ENCODE measurements around the gene TRAF4. TPM values are rescaled to one million over a fixed set of nuclear protein-coding genes. Genes with fewer than 3 reads are reported as not detected.
"Not testable (repeated sequence)": the region's sequence is repeated elsewhere in the genome, so short reads cannot be mapped to it uniquely, and the experiment has no call there.

TRAF4 gene
- total RNA-seq, 1 donor from 2014 or later = 42.8 TPM

GRCh38 chr17:28765038-28765437 is 21.2 kb downstream of the TRAF4 start:
- no peak for DNase-seq (ENCODE audit: extremely low read depth, low read depth, low spot score)

- DNase-seq (ENCODE audit: extremely low read depth, low read depth, low spot score) = no peak
Measured at GRCh38 chr17:28773736-28774135, 29.9 kb downstream of the TRAF4 start.

DNA sequence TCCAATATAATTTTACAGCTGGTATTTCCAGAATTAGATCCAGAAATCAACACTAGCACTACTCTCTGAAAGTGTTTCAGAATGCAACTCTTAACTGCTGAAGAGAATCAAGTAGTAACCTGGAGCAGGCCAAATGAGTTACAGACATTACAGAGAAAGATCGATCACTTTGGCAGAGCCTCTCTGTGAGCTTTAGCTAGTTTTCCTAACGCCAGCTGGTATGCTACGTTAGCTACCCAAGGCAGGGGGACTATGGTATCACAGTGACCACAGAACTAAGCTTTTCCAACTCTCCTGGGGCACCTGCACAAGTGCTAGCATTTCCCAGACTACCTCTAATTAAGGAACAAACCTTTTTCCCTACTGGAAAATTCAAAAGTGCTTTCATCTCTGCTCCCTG is 30.4 kb downstream of the TRAF4 start:
- DNase-seq (ENCODE audit: extremely low read depth, low read depth, low spot score) = no peak

GRCh38 chr17:28777178-28777577 is 33.4 kb downstream of the TRAF4 start:
- DNase-seq (ENCODE audit: extremely low read depth, low read depth, low spot score) = no peak

GRCh38 chr17:28779601-28780000 is 35.8 kb downstream of the TRAF4 start:
- not testable (repeated sequence) for DNase-seq (ENCODE audit: extremely low read depth, low read depth, low spot score)

DNA sequence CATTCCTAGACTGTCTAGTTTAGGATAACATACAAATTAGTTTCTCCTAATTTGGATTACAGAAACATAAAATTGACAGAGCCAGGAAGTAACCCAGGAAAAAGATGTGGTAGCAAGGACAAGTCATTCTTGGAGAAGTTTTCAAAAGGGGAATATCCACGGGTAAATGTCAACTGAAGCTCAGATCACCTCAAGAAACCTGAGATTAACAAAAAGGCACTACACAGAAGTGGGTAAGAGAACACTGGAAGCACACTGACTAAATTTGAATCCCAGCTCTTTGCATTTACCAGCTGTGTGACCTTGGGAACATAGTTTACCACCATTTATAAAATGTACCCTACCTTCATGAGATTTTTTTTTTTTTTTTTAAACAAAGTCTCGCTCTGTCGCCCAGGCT is 39.4 kb downstream of the TRAF4 start:
- DNase-seq (ENCODE audit: extremely low read depth, low read depth, low spot score) = no peak

DNA sequence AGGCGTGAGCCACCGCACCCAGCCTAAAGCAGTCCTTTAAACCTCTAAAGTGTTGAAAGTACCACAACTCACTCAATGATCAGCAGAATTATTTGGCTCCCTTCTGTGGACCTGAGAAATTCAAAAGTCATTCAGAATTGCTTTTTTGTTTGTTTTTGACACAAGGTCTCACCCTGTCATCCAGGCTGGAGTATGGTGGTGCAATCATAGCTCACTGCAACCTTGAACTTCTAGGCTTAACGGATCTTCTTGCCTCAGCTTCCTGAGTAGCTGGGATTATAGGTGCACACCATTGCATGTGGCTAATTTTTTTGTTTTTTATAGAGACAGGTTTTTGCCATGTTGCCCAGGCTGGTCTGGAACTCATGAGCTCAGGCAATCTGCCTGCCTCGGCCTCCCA is 44.3 kb downstream of the TRAF4 start:
- no peak for DNase-seq (ENCODE audit: extremely low read depth, low read depth, low spot score)

- DNase-seq (ENCODE audit: extremely low read depth, low read depth, low spot score) = no peak
Measured at GRCh38 chr17:28792877-28793661, 49.3 kb downstream of the TRAF4 start.

DNA sequence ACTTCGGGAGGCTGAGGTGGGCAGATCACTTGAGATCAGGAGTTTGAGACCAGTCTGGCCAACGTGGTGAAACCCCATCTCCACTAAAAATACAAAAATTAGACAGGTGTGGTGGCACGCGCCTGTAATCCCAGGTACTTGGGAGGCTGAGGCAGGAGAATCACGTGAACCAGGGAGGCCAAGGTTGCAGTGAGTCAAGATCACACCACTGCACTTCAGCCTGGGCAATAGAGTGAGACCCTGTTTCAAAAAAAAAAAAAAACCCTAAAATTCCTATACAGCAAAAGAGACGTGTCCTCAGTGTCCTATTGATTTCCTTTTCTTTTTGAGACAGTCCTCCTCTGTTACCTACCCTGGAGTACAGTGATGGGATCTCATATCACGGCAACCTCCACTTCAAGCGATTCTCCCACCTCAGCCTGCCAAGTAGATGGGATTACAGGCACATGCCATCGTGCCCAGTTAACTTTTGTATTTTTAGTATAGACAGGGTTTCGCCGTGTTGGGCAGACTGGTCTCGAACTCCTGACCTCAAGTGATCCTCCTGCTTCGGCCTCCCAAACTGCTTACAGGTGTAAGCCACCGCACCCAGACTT is 51.1 kb downstream of the TRAF4 start:
- DNase-seq (ENCODE audit: extremely low read depth, low read depth, low spot score) = not testable (repeated sequence)

DNA sequence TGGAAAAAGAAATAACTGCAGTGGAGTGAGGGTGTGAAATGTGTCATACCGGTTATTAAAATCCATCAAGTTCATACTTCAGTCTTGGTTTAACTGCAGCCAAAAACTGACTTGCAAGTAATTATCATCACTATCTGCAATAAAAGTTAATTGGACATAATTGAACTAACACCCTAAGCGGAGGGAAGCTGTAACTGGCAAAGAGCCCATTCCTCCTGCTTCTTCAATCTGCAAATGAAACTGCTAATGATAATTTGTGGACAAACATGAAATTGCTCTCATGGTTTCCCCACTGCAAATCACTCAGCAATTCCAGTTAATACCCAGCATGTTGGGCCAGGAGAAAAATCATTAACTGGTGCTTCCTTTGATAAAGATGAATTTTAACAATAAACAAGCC is 52.3 kb downstream of the TRAF4 start:
- no peak for DNase-seq (ENCODE audit: extremely low read depth, low read depth, low spot score)

Other genes starting within 250 kb of the TRAF4 start
- gene FOXN1, start 237.7 kb upstream of the TRAF4 start, total RNA-seq = not detected in 2 replicates
- gene UNC119, start 191.4 kb upstream of the TRAF4 start, total RNA-seq = 38.0 and 40.0 TPM in 2 replicates
- 101 and 112 TPM in 2 replicates for gene PIGS, start 172.5 kb upstream of the TRAF4 start, total RNA-seq
- 14.1 and 23.8 TPM in 2 replicates for gene ALDOC, start 167.1 kb upstream of the TRAF4 start, total RNA-seq
- 13.0 and 18.6 TPM in 2 replicates for gene SPAG5, start 145.0 kb upstream of the TRAF4 start, total RNA-seq
- 2.5 and 5.1 TPM in 2 replicates for gene RSKR, start 129.8 kb upstream of the TRAF4 start, total RNA-seq
- 132 and 154 TPM in 2 replicates for gene BLTP2, start 98.9 kb upstream of the TRAF4 start, total RNA-seq
- gene SDF2, start 82.1 kb upstream of the TRAF4 start, total RNA-seq = 54.4 and 58.6 TPM in 2 replicates
- 49.1 and 65.2 TPM in 2 replicates for gene SUPT6H, start 81.8 kb upstream of the TRAF4 start, total RNA-seq
- gene PROCA1, start 32.1 kb upstream of the TRAF4 start, total RNA-seq = 0.23 TPM in 1 of 2 replicates, not detected in the other
- 80.6 and 99.5 TPM in 2 replicates for gene RAB34, start 26.1 kb upstream of the TRAF4 start, total RNA-seq
- gene RPL23A, start 24.0 kb upstream of the TRAF4 start, total RNA-seq = 328 and 663 TPM in 2 replicates
- gene TLCD1, start 17.8 kb upstream of the TRAF4 start, total RNA-seq = 2.8 and 3.4 TPM in 2 replicates
- 2.8 and 5.4 TPM in 2 replicates for gene NEK8, start 15.2 kb upstream of the TRAF4 start, total RNA-seq
- gene FAM222B, start 98.8 kb downstream of the TRAF4 start, total RNA-seq = 39.8 and 42.0 TPM in 2 replicates
- gene ERAL1, start 111.0 kb downstream of the TRAF4 start, total RNA-seq = 42.0 and 49.2 TPM in 2 replicates
- 124 and 133 TPM in 2 replicates for gene FLOT2, start 153.7 kb downstream of the TRAF4 start, total RNA-seq
- gene DHRS13, start 159.1 kb downstream of the TRAF4 start, total RNA-seq = 5.3 and 5.5 TPM in 2 replicates
- gene PHF12, start 207.5 kb downstream of the TRAF4 start, total RNA-seq = 27.4 and 39.8 TPM in 2 replicates

All from glomerular endothelial cell (primary cell).